ENCODE data around the gene PRR4.

DNA sequence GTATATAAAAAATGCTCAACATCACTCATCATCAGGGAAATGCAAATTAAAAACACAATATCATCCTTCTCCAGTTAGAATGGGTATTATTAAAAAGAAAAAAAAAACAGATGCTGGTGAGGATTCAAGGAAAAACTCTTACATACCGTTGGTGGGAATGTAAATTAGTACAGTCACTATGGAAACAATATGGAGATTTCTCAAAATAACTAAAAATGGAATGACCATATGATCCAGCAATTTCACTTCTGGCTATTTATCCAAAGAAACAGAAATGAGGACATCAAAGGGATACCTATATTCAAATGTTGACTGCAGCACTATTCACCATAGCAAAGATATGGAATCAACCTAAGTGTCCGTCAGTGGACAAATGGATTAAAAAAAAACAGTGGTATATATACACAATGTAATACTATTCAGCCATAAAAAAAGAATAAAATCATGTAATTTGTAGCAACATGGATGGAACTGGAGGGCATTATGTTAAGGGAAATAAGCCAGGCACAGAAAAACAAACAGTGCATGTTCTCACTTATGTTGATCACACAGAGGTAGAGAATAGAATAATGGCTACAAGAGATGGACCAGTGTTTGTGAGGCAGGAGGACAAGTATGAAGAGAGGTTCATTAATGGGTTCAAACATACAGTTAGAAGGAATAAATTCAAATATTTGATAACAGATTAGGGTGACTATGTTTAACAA is 14.4 kb upstream of the PRR4 start:
- TF ChIP-seq POLR2A (IDR thresholded peaks at IDR 0.05; ENCODE audit: low read length) (no peak), GATA1 (IDR thresholded peaks at IDR 0.05; ENCODE audit: low read depth, low read length) (no peak)

Measured in erythroblast (primary cell).